Calu3 (cell line): ENCODE measurements around the gene SLC22A23. TPM values are rescaled to one million over a fixed set of nuclear protein-coding genes. Genes with fewer than 3 reads are reported as not detected.

Experiments used
- BruUV-seq: library from RNA; stranded (reverse); fragments of 400-500 nt; replicated peaks from 2 replicates; lab custom pipeline; 2021; lab: Mats Ljungman, UMichigan
- CTCF ChIA-PET: fragments of 300-600 bp; sonication (Branson Sonifier 250); formaldehyde crosslinking; loops from one replicate; lab custom pipeline; 2022; ENCODE audit warnings: antibody characterized with exemption; lab: Charles Lee
- DNase-seq: peaks from one replicate; pipeline ENCODE4 v3.0.0; 2022
- H3K27ac Mint-ChIP-seq: one replicate; pipeline ENCODE4 v1.8.0; 2022; ENCODE audit warnings: mixed read lengths; ENCODE audit not compliant: unreplicated experiment
- H3K27me3 Mint-ChIP-seq: one replicate; pipeline ENCODE4 v1.8.0; 2022; ENCODE audit warnings: mixed read lengths; ENCODE audit not compliant: unreplicated experiment
- H3K36me3 Mint-ChIP-seq: one replicate; pipeline ENCODE4 v1.8.0; 2022; ENCODE audit warnings: mild to moderate bottlenecking, moderate library complexity, mixed read lengths; ENCODE audit not compliant: insufficient read depth, unreplicated experiment
- H3K4me1 Mint-ChIP-seq: one replicate; pipeline ENCODE4 v1.8.0; 2022; ENCODE audit warnings: mild to moderate bottlenecking, low read depth, mixed read lengths; ENCODE audit not compliant: unreplicated experiment
- H3K4me3 Mint-ChIP-seq: one replicate; pipeline ENCODE4 v1.8.0; 2022; ENCODE audit warnings: mild to moderate bottlenecking, low read depth, moderate library complexity, mixed read lengths; ENCODE audit not compliant: unreplicated experiment
- H3K9me3 Mint-ChIP-seq: one replicate; pipeline ENCODE4 v1.8.0; 2022; ENCODE audit warnings: low read depth, mixed read lengths; ENCODE audit not compliant: unreplicated experiment
- CTCF ChIP-seq: fragments of 200-600 bp; IDR thresholded peaks from one replicate; pipeline ENCODE4 v1.8.0; 2022; ENCODE audit warnings: antibody characterized with exemption; ENCODE audit not compliant: unreplicated experiment
- intact Hi-C: fragments of 100-400 bp; cut with micrococcal nuclease; formaldehyde crosslinking; loops from one replicate; pipeline ENCODE4 v1.10.0; 2022; ENCODE audit not compliant: unreplicated experiment
- total RNA-seq: library from RNA; stranded (reverse); gene quantifications from 2 replicates; pipeline ENCODE4 v1.2.3, GENCODE V29; 2022

SLC22A23 gene
- total RNA-seq, 1 experiment from 2014 or later, result 3.9 TPM

DNA sequence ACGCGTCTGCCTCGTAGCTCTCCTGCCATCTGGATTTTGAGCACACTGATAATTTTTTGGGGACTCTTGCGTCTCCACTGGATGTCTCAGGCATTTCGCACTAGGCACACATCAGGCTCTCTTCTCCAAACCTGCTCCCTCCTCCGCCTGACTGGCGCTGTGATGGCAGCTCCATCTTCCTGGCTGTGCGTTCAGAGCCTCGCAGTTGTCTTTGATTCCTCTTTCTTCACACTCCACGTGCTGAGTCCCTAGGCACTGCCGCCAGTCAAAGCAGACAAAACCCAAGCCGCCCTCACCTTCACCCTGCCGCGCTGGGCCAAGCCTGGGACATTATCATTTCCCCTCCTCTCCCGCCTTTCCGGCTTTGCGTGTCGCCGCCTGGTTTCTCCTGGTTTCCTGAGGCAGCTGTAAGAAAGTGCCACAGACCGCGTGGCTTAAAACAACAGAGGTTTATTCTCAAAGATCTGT is 197.3 kb downstream of the SLC22A23 start:
- DNase-seq, result peak; percentile 15
- TF ChIP-seq CTCF, result no peak
- Mint-ChIP-seq H3K27ac (peak overlapping the region; percentile 86), H3K36me3 (peaks cover 11% of the 10 kb centered on the region), H3K4me1 (peaks cover 9% of the 10 kb centered on the region), H3K9me3 (no peaks in the 10 kb centered on the region), H3K4me3 (peak overlapping the region; percentile 94), H3K27me3 (peaks cover 29% of the 10 kb centered on the region)
- BruUV-seq, result no TSS peak
- intact Hi-C loops, result no loop called here
- CTCF ChIA-PET, result no interaction called here

GRCh38 chr6:3258720-3259490 is 197.9 kb downstream of the SLC22A23 start, which contains the start of gene PSMG4:
Gene PSMG4, plus strand, starts transcription at chr6:3258947. Its CDS starts 76 bp downstream, at chr6:3259023.
- intact Hi-C loops, result no loop called here
- no peak for TF ChIP-seq CTCF
- Mint-ChIP-seq H3K4me1 (peaks cover 9% of the 10 kb centered on the region), H3K4me3 (peak within 1 kb of the TSS; percentile 94), H3K27me3 (peaks cover 29% of the 10 kb centered on the region), H3K9me3 (no peaks in the 10 kb centered on the region), H3K36me3 (peaks cover 11% of the 10 kb centered on the region), H3K27ac (peak within 1 kb of the TSS; percentile 86)
- CTCF ChIA-PET, result interaction anchor here (0.6 kb wide), 1 partner anchor 260 kb away, joined by 3 read pairs; no protein-coding TSS in a partner anchor
- DNase-seq, result peak; percentile 93
- no TSS peak for BruUV-seq

DNA sequence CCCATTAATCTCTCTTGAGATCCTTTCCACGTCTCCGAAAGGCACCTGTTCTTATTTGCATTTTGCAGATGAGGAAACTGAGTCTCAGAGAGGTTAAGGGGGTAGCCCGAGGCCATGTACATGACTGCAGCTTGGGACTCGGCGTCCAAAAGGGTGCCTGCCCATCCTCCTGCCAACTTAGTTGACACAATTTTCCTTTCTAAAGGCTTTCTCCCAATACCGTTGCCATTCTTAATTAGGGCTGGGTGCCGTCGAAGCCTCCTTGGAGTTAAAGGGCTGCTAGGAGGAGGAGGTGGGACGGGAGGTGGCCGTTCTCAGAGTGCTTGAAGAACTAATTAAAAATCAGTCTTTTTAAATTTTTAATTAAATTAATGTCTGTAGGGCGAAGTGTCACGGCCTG is 198.6 kb downstream of the SLC22A23 start:
- no peak overlapping the region for H3K27ac Mint-ChIP-seq
- intact Hi-C loops, result no loop called here

DNA sequence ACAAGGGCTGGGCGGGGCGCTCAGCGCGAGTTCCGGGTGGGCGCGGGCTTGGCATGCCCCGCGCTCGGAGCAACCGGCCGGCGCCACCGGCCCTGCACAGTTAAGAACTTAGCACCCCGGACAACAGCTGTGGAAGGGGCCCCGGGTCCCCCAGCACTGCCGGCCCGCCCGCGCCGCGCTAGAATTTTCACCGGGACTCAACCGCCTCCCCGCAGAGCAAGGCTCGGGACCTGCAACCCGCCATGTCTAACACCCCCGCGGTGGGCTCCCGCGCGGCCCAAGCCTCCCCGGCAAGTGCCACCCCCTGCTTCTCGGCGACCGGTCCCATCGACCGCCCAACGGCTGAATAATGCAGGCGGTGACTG is 203.3 kb downstream of the SLC22A23 start:
- intact Hi-C loops, result no loop called here
- DNase-seq, result no peak
- H3K4me1 Mint-ChIP-seq, result peaks cover 18% of the 10 kb centered on the region
- no peak overlapping the region for H3K27ac Mint-ChIP-seq
- H3K4me3 Mint-ChIP-seq, result no peak overlapping the region
- H3K36me3 Mint-ChIP-seq, result no peaks in the 10 kb centered on the region
- peaks cover 53% of the 10 kb centered on the region for H3K27me3 Mint-ChIP-seq
- no TSS peak for BruUV-seq
- TF ChIP-seq CTCF, result no peak
- no peaks in the 10 kb centered on the region for H3K9me3 Mint-ChIP-seq
- CTCF ChIA-PET, result no interaction called here

More for the DNA sequence above, 198.6 kb downstream of the SLC22A23 start:
- TF ChIP-seq CTCF, result no peak
- peaks cover 11% of the 10 kb centered on the region for H3K36me3 Mint-ChIP-seq
- H3K9me3 Mint-ChIP-seq, result no peaks in the 10 kb centered on the region
- peaks cover 29% of the 10 kb centered on the region for H3K27me3 Mint-ChIP-seq
- peak overlapping the region; percentile 94 for H3K4me3 Mint-ChIP-seq
- no TSS peak for BruUV-seq
- CTCF ChIA-PET, result interaction anchor here (0.6 kb wide), 1 partner anchor 259 kb away, joined by 3 read pairs; no protein-coding TSS in a partner anchor
- peaks cover 3% of the 10 kb centered on the region for H3K4me1 Mint-ChIP-seq
- no peak for DNase-seq
